NT2/D1 (cell line): ENCODE results near the gene PIRT.

Source experiments
- SUZ12 ChIP-seq: IDR thresholded peaks from 2 replicates; pipeline ENCODE4 v1.6.1; 2011; ENCODE audit not compliant: insufficient read length, insufficient read depth; ENCODE audit errors: extremely low read depth
- ZNF274 ChIP-seq: IDR thresholded peaks from 2 replicates; pipeline ENCODE4 v1.6.1; 2011; ENCODE audit warnings: mild to moderate bottlenecking, low read depth, low read length

GRCh38 chr17:10777890-10778289 is 60.0 kb downstream of the PIRT start:
- TF ChIP-seq SUZ12 = no peak
- no peak for TF ChIP-seq ZNF274
